Activated CD8-positive, alpha-beta memory T cell treated with anti-CD3 and anti-CD28 coated beads, Interleukin-2, amount 50 U/mL, for 1 hour (primary cell): Measurements from ENCODE around the gene TNFSF8.

Experiments used
- DNase-seq: peaks from one replicate; pipeline ENCODE4 v3.0.0-alpha.2; 2020; ENCODE audit errors: extremely low read depth

TNFSF8 gene

GRCh38 chr9:114936581-114936980 is 6.2 kb upstream of the TNFSF8 start:
- no peak for DNase-seq

- DNase-seq, result no peak
Observed at GRCh38 chr9:114935119-114935518, 4.7 kb upstream of the TNFSF8 start.

DNA sequence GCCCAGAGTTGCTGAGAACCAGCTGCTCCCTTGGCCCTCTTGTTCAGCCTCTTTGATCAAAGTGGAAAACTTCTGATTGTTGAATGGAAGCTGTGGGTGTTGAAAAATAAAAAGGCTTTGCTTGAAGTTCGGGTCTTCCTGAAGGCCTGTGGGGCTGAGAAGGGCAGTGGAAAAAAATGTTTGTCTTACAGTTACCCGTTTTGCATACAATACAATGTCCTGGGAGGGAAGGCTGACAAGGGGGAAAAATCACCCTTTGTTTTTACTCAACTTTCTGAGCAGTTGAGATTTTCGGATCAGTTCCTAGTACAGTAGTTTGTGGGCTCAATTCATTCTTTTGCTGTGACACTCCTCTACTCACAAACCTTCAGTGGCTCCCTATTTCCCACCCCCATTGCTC is 2.1 kb upstream of the TNFSF8 start:
- no peak for DNase-seq

GRCh38 chr9:114931407-114931806 is 1.0 kb upstream of the TNFSF8 start:
- no peak for DNase-seq

GRCh38 chr9:114929201-114929600 is 1.2 kb downstream of the TNFSF8 start:
- DNase-seq, result no peak

DNA sequence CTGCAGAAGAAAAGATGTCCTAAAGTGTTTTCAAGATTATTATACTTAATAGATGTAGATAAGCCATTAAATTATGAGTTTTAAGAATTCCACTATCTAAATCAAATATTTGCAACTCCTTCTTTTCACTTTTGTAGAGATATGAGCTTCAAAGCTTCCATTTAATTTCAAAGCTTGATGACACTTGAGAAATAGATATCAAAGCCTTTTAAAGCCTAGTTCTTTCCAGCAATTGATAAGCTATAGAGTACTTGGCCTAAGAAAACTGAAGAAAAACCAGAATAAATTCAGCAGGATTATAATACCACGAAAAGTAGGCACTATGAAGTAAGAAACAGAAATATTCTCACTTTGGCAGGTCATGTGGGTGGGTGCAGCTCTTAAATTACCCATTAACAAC is 1.7 kb downstream of the TNFSF8 start:
- no peak for DNase-seq

- no peak for DNase-seq
Observed at GRCh38 chr9:114928136-114928535, 2.3 kb downstream of the TNFSF8 start.

DNA sequence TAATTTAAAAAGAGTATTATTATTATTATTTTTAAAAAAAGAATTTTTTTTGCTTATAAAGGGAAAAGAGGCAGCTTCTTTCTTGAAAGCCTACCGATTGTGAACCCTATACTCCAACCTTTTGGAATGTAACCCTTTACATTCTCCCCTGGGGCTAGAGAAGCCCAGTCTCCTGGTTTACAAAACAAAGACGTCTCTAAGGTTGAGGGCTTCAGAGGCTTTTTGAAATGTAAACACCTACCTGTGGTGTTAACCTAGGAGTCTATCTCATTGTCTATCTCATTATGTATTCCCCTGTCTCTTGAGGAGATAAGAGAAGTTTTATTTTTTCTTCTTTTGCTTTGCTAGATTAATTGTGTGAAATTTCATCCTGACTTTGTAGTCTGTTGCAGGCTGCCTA is 4.7 kb downstream of the TNFSF8 start:
- no peak for DNase-seq

- no peak for DNase-seq
Observed at GRCh38 chr9:114925039-114925438, 5.4 kb downstream of the TNFSF8 start.

DNA sequence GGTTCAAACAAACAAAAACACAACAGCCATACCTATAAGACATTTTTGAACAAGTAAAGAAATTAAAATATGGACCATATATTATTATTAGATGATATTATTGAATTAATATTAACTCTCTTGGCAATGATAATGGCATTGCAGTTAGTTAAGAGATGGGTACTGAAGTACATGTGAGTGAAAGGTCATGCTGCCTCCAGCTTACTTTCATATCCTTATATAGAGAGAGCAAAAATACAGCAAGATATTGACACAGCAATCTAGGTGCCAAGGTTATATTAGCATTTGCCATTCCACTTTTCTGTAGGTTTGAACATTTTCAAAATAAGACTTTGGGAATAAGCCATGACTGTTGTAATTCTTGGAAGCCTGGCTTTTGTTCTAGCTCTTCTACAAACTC is 6.1 kb downstream of the TNFSF8 start:
- no peak for DNase-seq

GRCh38 chr9:114923918-114924317 is 6.5 kb downstream of the TNFSF8 start:
- no peak for DNase-seq

DNA sequence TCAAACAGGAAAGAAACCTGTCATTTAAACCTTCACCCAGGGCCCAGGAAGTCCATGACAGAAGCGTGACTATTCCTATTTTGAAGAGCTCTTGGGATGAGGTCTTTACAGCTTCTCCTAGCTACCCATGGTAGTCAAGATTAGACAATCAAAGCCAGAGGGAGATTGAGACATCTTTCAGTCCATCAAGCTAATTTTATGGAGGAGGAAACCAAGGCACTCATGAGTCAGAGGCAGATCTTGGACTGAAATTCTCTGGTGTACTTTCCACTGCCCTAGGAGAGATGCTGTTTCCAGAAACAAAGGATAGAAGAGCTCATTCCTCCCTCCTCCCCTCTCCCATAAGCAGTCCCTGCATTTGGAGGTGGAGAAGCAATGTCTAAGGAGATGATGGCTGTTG is 9.2 kb downstream of the TNFSF8 start:
- DNase-seq, result no peak

GRCh38 chr9:114919611-114920010 is 10.8 kb downstream of the TNFSF8 start:
- DNase-seq, result no peak

GRCh38 chr9:114916481-114916880 is 13.9 kb downstream of the TNFSF8 start:
- no peak for DNase-seq

- no peak for DNase-seq
Observed at GRCh38 chr9:114914139-114914538, 16.3 kb downstream of the TNFSF8 start.

GRCh38 chr9:114913656-114914055 is 16.7 kb downstream of the TNFSF8 start:
- DNase-seq, result no peak

DNA sequence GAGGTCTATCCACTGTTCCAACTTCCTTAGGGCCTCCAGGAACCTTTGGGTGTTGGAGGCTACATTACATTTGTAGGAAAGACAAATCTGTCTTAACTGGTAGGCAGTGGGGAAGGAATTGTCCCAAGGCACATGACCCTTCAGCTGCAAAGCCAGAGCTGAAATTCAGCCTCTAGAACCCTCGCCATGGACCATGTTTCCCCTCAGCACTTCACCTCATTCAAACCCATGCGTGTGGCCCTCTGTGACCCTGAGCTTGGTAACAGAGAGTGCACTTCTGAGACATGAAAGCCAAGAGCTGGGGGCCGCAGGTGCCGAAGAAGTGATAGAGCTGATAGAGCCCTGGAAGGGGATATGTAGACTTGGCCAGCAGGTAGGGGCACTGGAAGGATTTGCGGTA is 17.2 kb downstream of the TNFSF8 start:
- no peak for DNase-seq

DNA sequence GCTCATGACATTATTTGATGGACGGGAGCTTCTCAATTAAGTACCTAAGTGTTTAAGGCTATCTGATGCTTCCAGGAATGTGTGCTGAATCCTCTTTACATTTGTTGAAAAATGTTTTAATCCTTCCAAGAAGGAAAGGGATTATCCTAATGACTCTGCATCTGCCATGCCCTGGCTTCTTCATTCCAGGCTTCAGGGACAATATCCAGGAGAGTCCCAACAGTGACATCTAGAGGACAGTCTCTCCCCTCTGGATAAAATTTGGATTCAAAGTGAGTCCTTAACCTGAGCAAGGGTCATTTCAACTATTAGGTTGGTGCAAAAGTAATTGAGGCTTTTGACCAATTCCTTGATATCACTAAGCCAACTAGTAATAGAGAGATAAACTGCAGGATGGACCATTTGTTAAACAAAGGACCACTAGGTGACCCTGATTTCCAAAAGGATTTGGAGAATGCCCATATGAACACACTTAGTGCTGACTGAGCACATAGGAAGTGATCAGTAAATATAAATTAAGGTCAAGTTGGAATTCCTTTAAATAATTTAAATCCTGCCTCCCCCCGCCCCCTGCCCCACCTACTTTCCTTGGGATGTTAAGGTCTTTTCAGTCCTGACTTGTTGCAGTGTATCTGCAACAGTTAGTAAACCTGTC is 19.1 kb downstream of the TNFSF8 start:
- no peak for DNase-seq

- DNase-seq, result no peak
Observed at GRCh38 chr9:114910541-114910940, 19.9 kb downstream of the TNFSF8 start.

GRCh38 chr9:114909661-114910060 is 20.7 kb downstream of the TNFSF8 start:
- DNase-seq, result no peak

DNA sequence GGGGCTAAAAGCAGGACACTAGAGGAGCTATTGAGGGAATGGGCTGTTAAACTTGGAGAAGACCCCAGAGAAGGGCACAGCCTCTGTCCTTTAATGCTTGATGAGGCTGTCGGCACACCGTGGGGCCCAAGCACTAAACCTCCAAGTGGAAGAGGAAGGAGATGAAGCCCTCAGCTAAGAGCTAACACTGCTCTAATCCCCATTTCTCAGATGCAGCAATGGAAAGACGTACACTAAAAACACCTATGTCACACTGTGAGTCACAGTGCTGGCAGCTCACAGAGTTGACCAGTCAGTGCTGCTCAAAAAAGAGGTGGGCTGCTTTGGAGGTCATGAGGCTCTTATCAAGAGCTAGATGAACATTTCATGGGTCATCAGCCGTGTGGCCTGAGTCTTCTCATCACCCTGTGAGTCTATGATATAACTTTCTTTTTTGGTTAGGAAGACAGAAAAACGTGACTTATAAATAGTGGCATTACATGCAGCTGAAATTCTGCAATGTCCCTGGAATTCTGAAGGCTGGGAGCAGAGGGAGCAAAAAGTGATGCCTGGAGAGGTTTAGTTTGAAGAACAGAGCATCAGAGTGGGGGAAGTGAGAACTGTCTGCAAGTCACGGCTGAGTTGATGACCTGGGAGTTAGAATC is 21.5 kb downstream of the TNFSF8 start:
- no peak for DNase-seq

- DNase-seq, result no peak
Observed at GRCh38 chr9:114908104-114908622, 22.2 kb downstream of the TNFSF8 start.

GRCh38 chr9:114906922-114907571 is 23.3 kb downstream of the TNFSF8 start:
- DNase-seq, result no peak
